Smooth muscle cell (in vitro differentiated cells): Measurements from ENCODE around the gene MED15. TPM values are rescaled to one million over a fixed set of nuclear protein-coding genes. Genes with fewer than 3 reads are reported as not detected.

Experiments
- DNase-seq: peaks from one replicate; lab custom pipeline; 2025; ENCODE audit not compliant: unreplicated experiment; lab: John Stamatoyannopoulos, UW
- H2AFZ ChIP-seq: fragments of 200-600 bp; sonication (generic); 2 replicates; pipeline ENCODE4 v1.6.0; 2016; ENCODE audit warnings: antibody characterized with exemption, low read depth, mild to moderate bottlenecking
- H3F3A ChIP-seq: fragments of 200-600 bp; sonication (generic); 2 replicates; pipeline ENCODE4 v1.6.0; 2017; ENCODE audit warnings: antibody characterized with exemption, low read depth
- H3K27ac ChIP-seq: fragments of 200-600 bp; sonication (generic); 2 replicates; pipeline ENCODE4 v1.5.1; 2016; ENCODE audit warnings: low read depth, mild to moderate bottlenecking
- H3K27me3 ChIP-seq: fragments of 200-600 bp; sonication (generic); 2 replicates; pipeline ENCODE4 v1.6.1; 2016; ENCODE audit warnings: low read depth, mild to moderate bottlenecking
- H3K36me3 ChIP-seq: fragments of 200-600 bp; sonication (generic); 2 replicates; pipeline ENCODE4 v1.5.1; 2016; ENCODE audit warnings: low read depth
- H3K4me1 ChIP-seq: fragments of 200-600 bp; sonication (generic); 2 replicates; pipeline ENCODE4 v1.5.1; 2016; ENCODE audit warnings: low read depth
- H3K4me2 ChIP-seq: fragments of 200-600 bp; sonication (generic); 2 replicates; pipeline ENCODE4 v1.6.0; 2016; ENCODE audit warnings: mild to moderate bottlenecking
- H3K4me3 ChIP-seq: fragments of 200-600 bp; sonication (generic); 2 replicates; pipeline ENCODE4 v1.5.1; 2016; ENCODE audit warnings: mild to moderate bottlenecking
- H3K79me2 ChIP-seq: fragments of 200-600 bp; sonication (generic); 2 replicates; pipeline ENCODE4 v1.6.0; 2016; ENCODE audit warnings: low read depth, mild to moderate bottlenecking
- H3K9ac ChIP-seq: fragments of 200-600 bp; sonication (generic); 2 replicates; pipeline ENCODE4 v1.6.0; 2016; ENCODE audit warnings: low read depth
- H3K9me3 ChIP-seq: fragments of 200-600 bp; sonication (generic); replicated peaks from 2 replicates; pipeline ENCODE4 v1.5.1; 2016; ENCODE audit warnings: low read depth
- H4K20me1 ChIP-seq: fragments of 200-600 bp; sonication (generic); 2 replicates; pipeline ENCODE4 v1.6.0; 2016; ENCODE audit warnings: low read depth
- WGBS: methylation state at CpG from one replicate; pipeline ENCODE4 v1.1.7; 2016; ENCODE audit warnings: low lambda C conversion rate; 5-methylcytosine and 5-hydroxymethylcytosine counted together
- polyA plus RNA-seq: library from polyadenylated mRNA; unstranded; fragments of >200 nt; fragmentation: Nextera tagmentation; extraction: Ambion mirVana; gene quantifications from 2 replicates; pipeline ENCODE4 v1.2.1, GENCODE V29; 2016
- total RNA-seq: library from RNA; depleted of rRNA; stranded (reverse); fragments of >200 nt; gene quantifications from 2 replicates; pipeline ENCODE4 v1.2.3, GENCODE V29; 2014
- TF ChIP-seq, protein P1 (sequence below): fragments of 200-600 bp; sonication (generic); IDR thresholded peaks from 2 replicates; pipeline ENCODE4 v1.5.1; 2017; ENCODE audit warnings: borderline replicate concordance, mild to moderate bottlenecking, antibody characterized with exemption; ENCODE audit not compliant: insufficient read depth, poor library complexity, severe bottlenecking

Gene MED15
- total and polyA plus RNA-seq, 2 experiments from 2014 or later: 25.3 to 70.5 TPM

DNA sequence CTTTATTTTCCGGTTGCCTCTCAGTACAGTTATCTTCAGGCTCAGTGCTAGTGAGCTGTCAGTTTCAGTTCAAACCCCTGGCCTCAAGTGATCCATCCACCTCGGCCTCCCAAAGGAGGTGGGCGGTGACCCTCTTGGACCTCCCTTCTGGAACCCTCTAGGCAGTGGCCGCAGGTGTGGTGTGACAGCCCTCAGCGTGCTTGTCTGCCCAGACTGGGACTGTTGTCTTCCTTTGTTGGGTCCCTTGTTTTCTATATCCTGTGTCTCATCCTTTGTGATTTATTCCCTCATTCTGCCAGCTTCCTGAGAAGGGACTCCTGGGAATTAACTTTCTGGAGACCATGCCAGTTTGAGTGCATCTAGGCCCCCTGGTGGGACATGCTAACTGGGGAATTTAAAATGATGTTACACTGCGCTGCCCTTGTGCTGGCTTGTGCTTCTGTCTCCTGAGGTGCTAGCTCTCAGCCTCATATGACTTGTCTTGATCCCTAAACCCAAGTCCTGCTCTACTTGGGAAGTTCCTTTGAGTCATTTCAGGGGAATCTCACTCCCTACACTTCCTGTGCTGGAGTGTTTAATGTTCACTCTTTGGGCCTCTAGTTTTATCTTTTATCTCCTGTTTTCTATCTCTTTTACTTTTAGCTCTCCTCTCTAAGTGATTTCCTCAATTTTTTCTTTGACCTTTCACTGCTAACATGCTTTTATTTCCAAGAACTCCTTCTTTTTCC is 19.4 kb downstream of the MED15 start:
- TF ChIP-seq, protein P1, sequence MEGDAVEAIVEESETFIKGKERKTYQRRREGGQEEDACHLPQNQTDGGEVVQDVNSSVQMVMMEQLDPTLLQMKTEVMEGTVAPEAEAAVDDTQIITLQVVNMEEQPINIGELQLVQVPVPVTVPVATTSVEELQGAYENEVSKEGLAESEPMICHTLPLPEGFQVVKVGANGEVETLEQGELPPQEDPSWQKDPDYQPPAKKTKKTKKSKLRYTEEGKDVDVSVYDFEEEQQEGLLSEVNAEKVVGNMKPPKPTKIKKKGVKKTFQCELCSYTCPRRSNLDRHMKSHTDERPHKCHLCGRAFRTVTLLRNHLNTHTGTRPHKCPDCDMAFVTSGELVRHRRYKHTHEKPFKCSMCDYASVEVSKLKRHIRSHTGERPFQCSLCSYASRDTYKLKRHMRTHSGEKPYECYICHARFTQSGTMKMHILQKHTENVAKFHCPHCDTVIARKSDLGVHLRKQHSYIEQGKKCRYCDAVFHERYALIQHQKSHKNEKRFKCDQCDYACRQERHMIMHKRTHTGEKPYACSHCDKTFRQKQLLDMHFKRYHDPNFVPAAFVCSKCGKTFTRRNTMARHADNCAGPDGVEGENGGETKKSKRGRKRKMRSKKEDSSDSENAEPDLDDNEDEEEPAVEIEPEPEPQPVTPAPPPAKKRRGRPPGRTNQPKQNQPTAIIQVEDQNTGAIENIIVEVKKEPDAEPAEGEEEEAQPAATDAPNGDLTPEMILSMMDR: peak; percentile 16
- H3K4me3 ChIP-seq: no peak overlapping the region
- DNase-seq: no peak
- peak overlapping the region; percentile 78 for H3K4me2 ChIP-seq
- peaks cover 42% of the 10 kb centered on the region for H3K4me1 ChIP-seq
- no peaks in the 10 kb centered on the region for H3K27me3 ChIP-seq
- H3K27ac ChIP-seq: peak overlapping the region; percentile 98
- H3K79me2 ChIP-seq: peaks cover 83% of the 10 kb centered on the region
- H4K20me1 ChIP-seq: peaks cover 95% of the 10 kb centered on the region
- H3F3A ChIP-seq: peaks cover 58% of the 10 kb centered on the region
- H3K36me3 ChIP-seq: no peaks in the 10 kb centered on the region
- WGBS: 52% methylated on average over 6 of the region's 6 CpGs
- no peak overlapping the region for H2AFZ ChIP-seq
- peak overlapping the region; percentile 57 for H3K9ac ChIP-seq
- no peaks in the 10 kb centered on the region for H3K9me3 ChIP-seq

DNA sequence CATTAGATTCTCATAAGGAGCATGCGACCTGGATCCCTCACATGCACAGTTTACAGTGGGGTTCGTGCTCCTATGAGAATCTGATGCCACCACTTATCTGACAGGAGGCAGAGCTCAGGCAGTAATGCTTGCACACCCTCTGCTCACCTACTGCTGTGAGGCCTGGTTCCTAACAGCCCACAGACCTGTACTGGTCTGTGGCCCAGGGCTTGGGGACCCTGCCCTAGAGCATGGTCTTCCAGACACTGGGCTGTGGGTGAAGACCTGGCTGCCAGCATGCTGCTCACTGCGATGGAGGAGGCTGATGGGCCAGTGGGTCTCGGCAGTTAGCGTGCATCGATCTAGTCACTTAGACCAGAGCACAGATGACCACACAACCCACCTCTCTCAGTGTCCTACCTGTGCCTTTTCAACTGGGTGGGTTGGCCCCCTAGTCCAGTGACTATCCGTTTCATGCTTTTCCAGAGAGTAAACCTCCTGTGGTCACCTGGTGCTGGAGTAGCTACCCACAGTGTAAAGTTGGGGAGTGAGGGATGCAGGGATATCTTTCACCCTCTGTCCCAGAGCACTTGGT is 21.1 kb downstream of the MED15 start:
- Histone ChIP-seq H3K9me3 (no peaks in the 10 kb centered on the region), H3K9ac (no peak overlapping the region), H3K4me1 (peaks cover 56% of the 10 kb centered on the region), H3F3A (peaks cover 62% of the 10 kb centered on the region), H2AFZ (no peak overlapping the region), H3K4me2 (no peak overlapping the region), H3K79me2 (peaks cover 79% of the 10 kb centered on the region), H4K20me1 (peaks cover 95% of the 10 kb centered on the region), H3K27me3 (no peaks in the 10 kb centered on the region), H3K27ac (peak overlapping the region; percentile 98), H3K36me3 (no peaks in the 10 kb centered on the region), H3K4me3 (no peak overlapping the region)
- no peak for DNase-seq
- WGBS: 95% methylated on average over 7 of the region's 7 CpGs
- TF ChIP-seq, protein P1: no peak

GRCh38 chr22:20530368-20531153 is 23.2 kb downstream of the MED15 start:
- TF ChIP-seq, protein P1: no peak
- H3K9me3 ChIP-seq: no peaks in the 10 kb centered on the region
- peaks cover 48% of the 10 kb centered on the region for H3K4me1 ChIP-seq
- 58% methylated on average over 12 of the region's 15 CpGs for WGBS
- H3K4me3 ChIP-seq: no peak overlapping the region
- peaks cover 78% of the 10 kb centered on the region for H3K79me2 ChIP-seq
- peaks cover 94% of the 10 kb centered on the region for H4K20me1 ChIP-seq
- H3K36me3 ChIP-seq: no peaks in the 10 kb centered on the region
- peaks cover 51% of the 10 kb centered on the region for H3F3A ChIP-seq
- no peak for DNase-seq
- peak overlapping the region; percentile 87 for H3K9ac ChIP-seq
- peak overlapping the region; percentile 98 for H3K27ac ChIP-seq
- no peaks in the 10 kb centered on the region for H3K27me3 ChIP-seq
- no peak overlapping the region for H2AFZ ChIP-seq
- peak overlapping the region; percentile 78 for H3K4me2 ChIP-seq
